ENCODE measurements around the gene OR7G2.

OR7G2 gene
- total RNA-seq: 0 reads per million in 3 experiments

- no peak for DNase-seq
Observed at GRCh38 chr19:9107375-9107774, at the start of gene OR7G2. TSS of gene OR7G2 (minus strand) at chr19:9107475. CDS start at chr19:9103243, 4,232 bp downstream.

- DNase-seq: no peak
Observed at GRCh38 chr19:9156304-9156703, 49.0 kb upstream of the OR7G2 start.

GRCh38 chr19:9155591-9155990 is 48.3 kb upstream of the OR7G2 start:
- DNase-seq: no peak

- DNase-seq: no peak
Observed at GRCh38 chr19:9151367-9151766, 44.1 kb upstream of the OR7G2 start.

- DNase-seq: no peak
Observed at GRCh38 chr19:9150650-9151049, 43.4 kb upstream of the OR7G2 start.

- DNase-seq: no peak
Observed at GRCh38 chr19:9149997-9150396, 42.7 kb upstream of the OR7G2 start.

GRCh38 chr19:9148697-9149096 is 41.4 kb upstream of the OR7G2 start:
- no peak for DNase-seq

- no peak for DNase-seq
Observed at GRCh38 chr19:9146882-9147281, 39.6 kb upstream of the OR7G2 start.

GRCh38 chr19:9144920-9145319 is 37.6 kb upstream of the OR7G2 start:
- no peak for DNase-seq

GRCh38 chr19:9140159-9140874 is 33.0 kb upstream of the OR7G2 start, which contains the start of gene ZNF317:
TSS of gene ZNF317 (plus strand) at chr19:9140397. CDS start at chr19:9156017, 15,620 bp downstream.
- DNase-seq: peak; percentile 88

GRCh38 chr19:9139609-9140158 is 32.4 kb upstream of the OR7G2 start:
- no peak for DNase-seq

- no peak for DNase-seq
Observed at GRCh38 chr19:9132422-9132821, 25.1 kb upstream of the OR7G2 start.

GRCh38 chr19:9130965-9131364 is 23.7 kb upstream of the OR7G2 start:
- DNase-seq: no peak

- DNase-seq: no peak
Observed at GRCh38 chr19:9128171-9128570, 20.9 kb upstream of the OR7G2 start.

GRCh38 chr19:9126900-9127405 is 19.7 kb upstream of the OR7G2 start, which contains the start of gene OR7G3:
TSS of gene OR7G3 (minus strand) at chr19:9126950. CDS start at chr19:9126950, 0 bp downstream.
- no peak for DNase-seq

- no peak for DNase-seq
Observed at GRCh38 chr19:9116547-9116946, 9.3 kb upstream of the OR7G2 start.

GRCh38 chr19:9115307-9115813 is 8.1 kb upstream of the OR7G2 start, which contains the start of gene OR7G1:
TSS of gene OR7G1 (minus strand) at chr19:9115763. CDS start at chr19:9115763, 0 bp downstream.
- no peak for DNase-seq

- no peak for DNase-seq
Observed at GRCh38 chr19:9109959-9110358, 2.7 kb upstream of the OR7G2 start.

- DNase-seq: no peak
Observed at GRCh38 chr19:9086761-9087160, 20.5 kb downstream of the OR7G2 start, which contains the start of gene OR1M1. TSS of gene OR1M1 (plus strand) at chr19:9087061. CDS start at chr19:9093245, 6,184 bp downstream.

GRCh38 chr19:9078651-9079050 is 28.6 kb downstream of the OR7G2 start:
- DNase-seq: no peak

- no peak for DNase-seq
Observed at GRCh38 chr19:9076901-9077300, 30.4 kb downstream of the OR7G2 start.

- no peak for DNase-seq
Observed at GRCh38 chr19:9075064-9075949, 32.0 kb downstream of the OR7G2 start.

GRCh38 chr19:9073806-9074205 is 33.5 kb downstream of the OR7G2 start:
- DNase-seq: no peak
